Endometrial microvascular endothelial cells (primary cell): Measurements from ENCODE around the gene ATP8A1. TPM values are rescaled to one million over a fixed set of nuclear protein-coding genes. Genes with fewer than 3 reads are reported as not detected.
"Not testable (repeated sequence)": the region's sequence is repeated elsewhere in the genome, so short reads cannot be mapped to it uniquely, and the experiment has no call there.

Experiments
- in situ Hi-C: cut with HindIII; loops from 2 replicates; pipeline ENCODE4 v1.10.0; 2017; ENCODE audit warnings: low sequenced_read_pairs, low pct_unique_long_range_greater_than_20kb; ENCODE audit errors: inconsistent ontology term
- total RNA-seq: library from RNA; depleted of rRNA; stranded (reverse); fragments of >200 nt; gene quantifications from one replicate; pipeline ENCODE4 v1.2.3, GENCODE V29; 2015; ENCODE audit errors: inconsistent ontology term

ATP8A1 gene
- total RNA-seq, 1 donor from 2014 or later: 0.37 TPM

DNA sequence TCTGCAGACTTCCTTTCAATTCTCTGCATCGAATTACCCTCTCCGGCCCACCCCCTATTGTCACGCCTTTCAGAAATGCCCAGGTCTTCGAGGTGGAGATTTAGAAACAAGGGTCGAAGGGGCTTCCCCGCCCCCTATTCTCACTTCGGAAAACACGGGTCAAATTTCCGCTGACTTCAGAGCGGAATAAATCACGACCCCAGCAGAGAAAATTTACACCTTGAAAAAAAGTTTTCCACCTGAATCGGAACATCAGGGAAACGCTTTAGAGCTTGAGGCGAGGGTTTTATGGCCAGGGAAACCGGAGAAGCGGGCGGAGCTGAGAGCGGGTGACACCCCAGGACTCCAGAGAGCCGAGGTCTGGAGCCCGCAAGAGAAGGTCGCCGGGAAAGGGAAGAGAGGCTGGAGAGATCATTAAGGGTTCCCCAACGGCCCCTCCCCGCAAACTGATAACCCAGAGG is 258.0 kb downstream of the ATP8A1 start:
- in situ Hi-C loops: no loop called here

DNA sequence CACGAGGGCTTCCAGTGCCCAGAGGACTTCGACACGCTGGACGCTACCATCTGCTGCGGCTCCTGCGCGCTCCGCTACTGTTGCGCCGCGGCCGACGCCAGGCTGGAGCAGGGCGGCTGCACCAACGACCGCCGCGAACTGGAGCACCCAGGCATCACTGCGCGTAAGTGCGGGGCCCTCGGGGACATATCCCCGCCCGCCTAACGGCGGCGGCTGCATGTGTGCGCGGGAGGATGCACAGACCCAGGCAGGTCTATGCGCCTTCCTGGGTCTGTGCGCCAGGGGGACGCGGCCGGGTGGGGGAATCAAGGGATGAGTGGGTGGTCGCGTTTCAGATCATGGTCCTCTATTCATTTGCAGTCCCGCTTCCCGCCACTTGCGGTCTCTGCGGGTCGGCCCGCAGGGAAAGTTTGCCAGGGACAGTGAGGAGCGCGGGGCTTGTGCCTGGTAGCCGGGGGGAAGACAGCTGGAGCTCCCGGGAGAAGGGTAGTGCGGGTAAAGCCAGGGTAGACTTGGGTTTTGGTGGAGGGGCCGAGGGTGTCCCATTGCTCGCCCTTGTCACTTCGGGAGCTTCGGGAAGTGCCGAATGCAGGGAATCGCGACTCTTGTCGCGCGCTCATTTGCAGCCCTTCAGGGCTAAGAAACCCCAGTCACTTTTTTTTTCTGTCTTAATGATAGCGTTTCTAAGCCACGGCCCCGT is 258.6 kb downstream of the ATP8A1 start:
- in situ Hi-C loops: no loop called here

DNA sequence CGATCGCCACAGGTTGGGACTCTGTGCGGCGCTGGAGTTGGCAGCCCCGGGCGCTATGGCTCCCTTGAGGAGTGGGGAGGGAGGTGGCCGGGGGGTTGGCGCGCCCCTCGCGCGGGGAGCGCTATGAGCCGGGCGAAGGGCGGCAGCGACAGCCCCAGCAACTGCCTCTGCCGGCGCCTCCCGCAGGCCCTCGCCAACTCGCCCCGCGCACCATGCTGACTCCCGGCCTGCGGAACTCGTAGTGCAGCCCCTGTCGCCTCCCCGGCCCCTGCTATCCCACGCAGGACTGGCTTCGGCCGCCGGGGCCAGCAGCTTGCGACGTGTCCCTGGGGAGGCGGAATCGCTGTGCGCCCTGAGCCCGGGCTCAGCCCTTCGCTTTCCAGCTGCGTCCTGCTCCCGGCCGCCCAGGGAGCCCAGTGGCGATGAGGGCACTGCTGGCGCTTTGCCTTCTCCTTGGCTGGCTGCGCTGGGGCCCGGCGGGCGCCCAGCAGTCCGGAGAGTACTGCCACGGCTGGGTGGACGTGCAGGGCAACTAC is 259.2 kb downstream of the ATP8A1 start:
- in situ Hi-C loops: no loop called here

DNA sequence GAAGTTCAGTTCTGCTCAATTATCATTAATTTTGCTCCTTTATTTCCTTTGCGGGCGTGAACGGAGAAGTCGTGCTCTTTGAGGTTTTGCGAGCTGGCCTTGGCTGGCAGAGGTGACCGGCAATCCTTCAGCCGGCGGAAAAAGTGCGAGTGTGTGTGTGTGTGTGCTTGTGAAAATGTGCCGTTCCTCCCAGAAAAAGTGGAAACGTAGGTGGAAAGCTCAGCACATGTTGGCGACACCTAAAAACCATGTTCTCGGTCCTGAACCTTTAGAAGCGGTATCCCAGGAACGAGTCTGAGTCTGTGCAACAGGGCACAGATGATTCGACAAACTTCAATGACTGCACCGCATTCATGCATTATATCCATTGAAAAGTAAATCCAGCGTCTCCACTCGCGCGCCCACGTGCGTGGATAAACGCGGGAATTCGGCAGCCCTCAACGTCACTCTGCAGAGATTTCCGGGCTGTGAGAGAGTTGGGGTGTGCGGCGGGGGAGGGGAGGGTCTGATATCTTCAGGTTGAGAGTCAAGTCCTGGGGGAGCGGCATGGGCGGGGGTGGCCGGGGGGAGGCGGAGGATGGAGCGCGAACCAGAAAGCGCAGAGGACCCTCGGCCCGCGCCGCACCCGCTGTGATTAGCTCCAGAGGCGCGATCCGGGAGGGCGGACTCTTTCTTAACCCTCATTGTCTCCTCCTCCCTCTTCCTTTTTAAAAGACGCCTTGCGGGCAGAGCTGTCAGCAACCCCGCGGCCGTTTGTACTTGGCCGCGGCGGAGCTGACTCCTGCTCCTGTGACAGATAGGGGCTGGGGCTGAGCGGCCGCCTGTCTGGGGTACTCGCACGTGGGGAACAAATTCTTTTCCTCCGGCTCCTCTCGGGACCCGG is 259.9 kb downstream of the ATP8A1 start, which contains the start of gene SHISA3:
Gene SHISA3, plus strand, starts transcription at position 737 of the 883 bp plus-strand sequence. CDS start 569 bp downstream, outside the sequence.
- in situ Hi-C loops: no loop called here

DNA sequence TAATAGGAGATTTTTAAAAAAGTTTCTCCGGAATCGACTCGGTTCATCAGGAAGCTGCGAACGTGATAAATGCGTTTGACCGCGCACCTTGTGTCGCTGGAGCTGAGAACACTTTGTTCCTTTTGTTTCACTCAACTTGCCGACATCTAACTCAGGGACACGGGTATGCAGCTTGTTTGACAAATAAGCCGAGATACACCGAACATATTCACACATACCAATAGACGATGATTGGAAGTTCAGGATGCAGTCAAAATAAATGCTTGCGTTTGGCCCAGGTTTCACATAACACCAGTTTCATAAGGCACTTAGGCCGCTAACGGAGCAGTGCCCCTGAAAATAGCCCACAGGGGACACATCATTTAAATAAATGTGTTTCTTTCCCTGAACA is 260.5 kb downstream of the ATP8A1 start:
- in situ Hi-C loops: no loop called here

DNA sequence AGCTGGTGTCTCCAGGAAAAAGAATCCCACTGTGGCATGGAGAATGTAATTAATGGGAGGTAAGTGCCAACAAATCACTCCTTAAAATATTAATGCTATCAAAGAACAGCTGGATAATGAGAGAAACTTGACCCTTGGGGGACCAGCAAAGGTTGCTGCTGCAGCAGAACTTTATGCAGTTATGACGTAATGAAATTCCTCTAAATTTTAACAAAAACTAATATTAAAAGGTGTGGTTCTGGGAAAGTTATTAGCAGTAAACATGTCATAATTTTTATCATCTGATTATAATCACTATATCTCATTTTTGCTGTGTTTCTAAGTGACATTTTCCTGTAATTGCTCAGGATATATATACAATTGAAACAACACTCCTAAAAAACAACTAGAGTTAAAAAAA is 261.3 kb downstream of the ATP8A1 start:
- in situ Hi-C loops: no loop called here

DNA sequence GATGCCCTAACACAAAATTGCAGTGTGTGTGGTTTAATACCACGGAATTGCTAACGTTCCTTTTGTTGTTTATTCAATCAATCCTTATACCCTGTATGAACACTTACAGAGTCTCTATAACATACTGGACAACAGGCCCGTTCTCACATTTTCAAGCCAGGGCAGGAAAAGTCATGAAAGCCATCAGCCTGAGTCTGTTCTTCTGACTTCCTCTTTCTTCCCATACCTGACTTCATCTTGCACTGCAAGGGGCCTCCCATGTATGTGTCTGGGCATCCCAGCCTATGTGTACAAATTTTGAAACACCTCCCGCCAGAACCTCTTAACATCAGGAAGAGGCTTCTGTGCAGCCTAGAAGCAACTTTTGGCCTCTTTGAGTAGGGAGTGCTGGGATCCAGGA is 264.5 kb downstream of the ATP8A1 start:
- in situ Hi-C loops: no loop called here

DNA sequence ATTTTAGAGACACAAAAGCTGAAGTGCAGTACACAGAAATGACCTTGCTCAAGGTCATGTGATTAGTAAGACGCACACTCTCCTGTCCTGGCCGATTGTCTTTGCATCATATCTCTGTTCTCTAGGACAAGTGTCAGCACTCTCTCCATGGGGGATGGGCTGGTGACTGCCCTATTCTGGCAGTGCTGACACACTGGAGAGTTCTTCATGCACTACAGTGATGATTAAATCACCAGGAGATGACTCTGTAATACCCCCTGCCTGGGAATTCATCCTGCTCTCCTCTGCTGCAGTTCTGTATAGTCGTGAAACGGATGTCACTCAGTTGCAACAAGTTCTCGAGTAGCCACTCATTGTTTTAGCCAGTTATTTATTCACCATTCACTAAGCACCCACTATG is 264.9 kb downstream of the ATP8A1 start:
- in situ Hi-C loops: no loop called here

DNA sequence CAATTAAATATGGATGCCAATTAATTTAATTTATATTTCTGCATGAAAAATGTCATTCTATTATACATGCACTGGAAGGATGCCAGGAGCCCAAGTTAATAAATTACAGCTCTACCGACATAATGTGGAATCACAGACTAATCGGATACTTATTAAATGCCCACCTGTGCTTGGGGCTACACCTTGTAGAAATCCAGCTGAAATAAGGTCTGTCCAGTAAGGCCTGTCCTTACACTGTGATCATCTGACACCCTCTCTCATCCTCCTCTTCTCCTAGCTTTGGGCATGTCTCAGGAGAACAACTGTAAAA is 265.6 kb downstream of the ATP8A1 start:
- in situ Hi-C loops: no loop called here

DNA sequence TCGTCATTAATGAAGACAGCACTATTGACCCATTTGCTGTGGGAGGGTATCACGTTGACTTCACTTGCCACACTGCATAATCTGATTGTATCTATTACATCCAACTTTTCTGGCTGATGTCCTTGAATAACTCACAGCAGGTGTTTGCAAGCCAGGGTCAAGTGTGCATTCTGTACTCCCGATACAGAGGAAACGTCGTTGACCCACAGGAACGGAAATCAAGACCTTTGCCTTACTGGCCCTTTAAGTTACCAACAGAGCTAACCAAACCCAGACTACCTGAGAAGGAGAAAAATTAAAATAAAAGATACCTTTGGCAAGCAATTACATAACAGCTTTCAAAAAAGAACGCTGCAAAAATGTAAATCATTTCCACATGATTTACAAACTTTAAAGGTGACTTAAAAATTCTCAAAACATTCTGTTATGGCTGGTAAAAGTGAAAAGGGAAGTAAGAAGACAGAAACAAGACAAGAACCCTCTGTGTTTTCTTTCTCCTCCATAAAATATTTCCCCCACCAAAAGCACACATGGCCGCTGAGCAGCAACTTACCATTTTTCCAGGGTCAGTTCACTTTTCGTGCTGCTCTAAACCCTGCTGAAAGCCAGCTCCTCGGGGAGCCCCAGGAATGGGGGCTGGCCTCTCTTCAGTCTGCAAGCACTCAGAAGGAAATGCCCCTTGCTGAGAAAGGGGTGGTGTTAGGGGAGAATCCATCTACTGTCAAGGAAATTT is 266.1 kb downstream of the ATP8A1 start:
- in situ Hi-C loops: no loop called here

DNA sequence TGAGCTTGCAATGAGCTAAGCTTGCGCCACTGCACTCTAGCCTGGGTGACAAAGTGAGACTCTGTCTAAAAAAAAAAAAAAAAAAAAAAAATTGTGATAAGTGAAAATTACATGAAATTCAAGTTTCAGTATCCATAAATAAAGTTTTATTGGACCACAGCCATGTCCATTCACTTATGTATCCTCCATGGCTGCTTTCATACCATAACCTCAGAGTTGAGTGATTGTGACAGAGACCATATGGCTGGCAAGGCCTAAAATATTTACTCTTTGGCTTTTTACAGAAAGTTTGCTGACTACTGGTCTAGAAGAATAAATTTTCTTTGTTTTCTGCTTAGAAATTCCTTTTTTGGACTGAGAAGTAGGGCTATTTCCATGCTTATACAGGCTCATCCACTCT is 271.4 kb downstream of the ATP8A1 start:
- in situ Hi-C loops: no loop called here

DNA sequence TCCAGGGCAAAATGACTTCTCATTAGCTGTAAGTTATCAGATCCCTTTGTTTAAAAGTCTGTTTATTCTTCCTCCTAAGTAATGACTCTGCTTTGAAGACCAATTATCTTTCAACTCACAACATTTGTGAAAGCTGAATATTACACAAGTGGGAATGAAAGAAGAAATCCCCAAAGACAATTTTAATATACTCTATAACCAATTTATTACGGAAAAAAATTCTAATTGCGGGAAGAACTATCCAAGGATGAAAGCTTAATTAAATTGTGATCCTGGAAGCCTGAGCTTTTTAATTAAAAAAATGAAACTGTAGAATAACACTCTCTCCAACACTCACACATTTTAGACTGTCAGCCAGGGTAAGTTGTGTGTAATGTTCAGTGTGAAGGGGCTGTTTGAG is 275.2 kb downstream of the ATP8A1 start:
- in situ Hi-C loops: no loop called here

DNA sequence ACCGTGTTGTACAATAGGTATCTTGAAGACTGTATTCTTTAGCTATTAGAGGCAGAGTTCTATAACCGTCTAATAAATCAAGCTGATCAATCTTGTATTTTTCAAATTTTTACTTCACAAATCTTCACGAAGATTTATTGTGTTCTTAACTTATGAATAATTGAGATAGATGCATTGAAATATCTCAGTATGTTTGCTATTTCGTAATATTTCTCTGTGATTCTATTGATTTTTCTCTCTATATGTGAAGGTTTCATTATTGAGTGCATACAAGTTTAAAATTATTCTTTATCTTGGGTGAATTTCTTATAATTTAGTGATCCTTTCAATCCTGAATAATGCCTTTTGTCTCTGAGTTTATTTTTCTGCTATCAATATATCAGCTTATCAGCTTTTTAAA is 279.4 kb downstream of the ATP8A1 start:
- in situ Hi-C loops: no loop called here

DNA sequence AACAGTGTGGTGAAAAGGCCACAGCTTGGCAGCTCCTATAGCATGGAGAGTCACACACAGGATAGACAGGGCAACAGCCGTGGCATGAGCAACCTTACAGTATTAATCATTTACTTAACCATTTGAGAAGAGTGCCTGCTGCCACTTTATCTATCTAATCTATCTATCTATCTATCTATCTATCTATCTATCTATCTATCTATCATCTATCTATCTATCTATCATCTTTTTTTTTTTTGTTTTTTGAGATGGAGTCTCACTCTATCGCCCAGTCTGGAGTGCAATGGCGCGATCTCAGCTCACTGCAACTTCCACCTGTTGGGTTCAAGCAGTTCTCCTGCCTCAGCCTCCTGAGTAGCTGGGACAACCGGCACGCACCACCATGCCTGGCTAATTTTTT is 284.6 kb downstream of the ATP8A1 start:
- in situ Hi-C loops: not testable (repeated sequence)

DNA sequence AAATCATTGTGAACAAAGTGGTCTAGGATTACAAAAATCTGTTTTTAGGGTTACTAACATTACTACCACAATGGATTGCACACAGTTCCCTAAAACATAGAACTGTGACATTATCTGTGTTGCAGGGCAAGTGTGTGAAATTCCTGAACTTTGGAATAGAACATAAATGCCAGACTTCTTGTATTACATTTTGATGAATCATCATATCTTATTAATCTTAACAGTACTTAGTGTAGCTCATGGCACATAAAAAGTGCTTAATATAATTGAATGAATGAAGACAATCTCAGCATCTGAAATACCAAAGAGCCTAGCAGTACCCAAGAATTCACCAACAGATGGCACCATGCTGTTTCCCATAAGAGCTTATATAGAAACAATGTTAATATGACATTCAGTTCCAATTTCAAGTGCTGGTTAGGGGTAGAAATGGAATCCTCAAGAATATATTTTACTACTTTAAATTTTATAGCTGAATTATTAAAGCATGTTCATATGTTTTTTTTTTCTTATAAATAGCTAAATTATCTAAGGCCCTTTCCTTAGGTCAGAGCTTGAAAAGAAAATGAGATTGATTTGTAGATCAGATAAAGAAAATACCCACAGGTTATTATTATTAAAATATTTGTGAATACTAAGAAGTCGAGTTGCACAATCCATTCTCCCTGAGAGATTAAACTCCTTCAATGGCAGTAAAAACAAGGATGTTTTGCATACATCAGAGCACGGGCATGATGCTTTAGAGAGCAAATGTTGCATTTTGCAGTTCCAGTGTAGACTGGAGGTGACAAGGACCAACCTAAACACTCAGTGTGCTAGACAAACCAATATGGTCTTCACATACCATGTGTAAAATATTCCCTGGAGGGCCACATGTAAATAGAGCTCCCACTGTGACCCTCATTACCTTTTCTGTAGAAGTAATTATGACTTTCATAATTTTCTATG is 285.3 kb downstream of the ATP8A1 start:
- in situ Hi-C loops: no loop called here

DNA sequence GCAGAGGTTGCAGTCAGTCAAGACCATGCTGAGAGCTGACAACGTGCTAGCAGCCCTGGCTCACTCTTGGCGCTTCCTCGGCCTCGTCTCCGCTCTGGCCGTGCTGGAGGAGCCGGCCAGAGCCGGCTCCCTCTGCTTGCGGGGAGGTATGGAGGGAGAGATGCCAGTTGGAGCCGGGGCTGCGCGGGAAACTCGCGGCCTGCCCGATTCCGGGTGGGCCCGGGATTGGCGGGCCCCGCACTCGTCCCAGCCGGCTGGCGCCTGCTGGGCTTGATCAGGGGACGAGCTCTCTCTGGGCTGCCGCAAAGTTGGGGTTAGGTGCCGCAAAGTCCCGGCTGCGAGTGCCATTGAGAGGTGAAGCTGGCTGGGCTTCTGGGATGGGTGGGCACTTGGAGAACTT is 287.4 kb downstream of the ATP8A1 start:
- in situ Hi-C loops: no loop called here

DNA sequence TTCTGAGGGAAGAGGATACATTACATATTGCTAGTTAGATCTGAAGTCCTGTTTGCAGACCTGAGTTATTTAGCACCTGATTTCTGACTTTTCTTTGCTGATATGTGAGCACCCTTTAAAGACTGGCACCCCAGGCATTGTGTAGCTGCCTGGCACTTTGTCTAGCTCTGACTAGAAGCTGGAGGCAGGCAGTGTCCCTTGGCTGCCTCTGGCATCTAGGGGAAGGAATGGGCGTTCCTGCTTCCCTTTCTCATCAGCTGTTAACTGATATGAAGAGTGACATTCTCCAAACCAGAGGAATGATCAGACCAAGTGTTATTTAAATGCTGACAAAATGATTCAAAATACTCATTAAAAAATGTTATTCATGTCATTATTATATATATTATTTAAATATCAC is 289.9 kb downstream of the ATP8A1 start:
- in situ Hi-C loops: no loop called here

DNA sequence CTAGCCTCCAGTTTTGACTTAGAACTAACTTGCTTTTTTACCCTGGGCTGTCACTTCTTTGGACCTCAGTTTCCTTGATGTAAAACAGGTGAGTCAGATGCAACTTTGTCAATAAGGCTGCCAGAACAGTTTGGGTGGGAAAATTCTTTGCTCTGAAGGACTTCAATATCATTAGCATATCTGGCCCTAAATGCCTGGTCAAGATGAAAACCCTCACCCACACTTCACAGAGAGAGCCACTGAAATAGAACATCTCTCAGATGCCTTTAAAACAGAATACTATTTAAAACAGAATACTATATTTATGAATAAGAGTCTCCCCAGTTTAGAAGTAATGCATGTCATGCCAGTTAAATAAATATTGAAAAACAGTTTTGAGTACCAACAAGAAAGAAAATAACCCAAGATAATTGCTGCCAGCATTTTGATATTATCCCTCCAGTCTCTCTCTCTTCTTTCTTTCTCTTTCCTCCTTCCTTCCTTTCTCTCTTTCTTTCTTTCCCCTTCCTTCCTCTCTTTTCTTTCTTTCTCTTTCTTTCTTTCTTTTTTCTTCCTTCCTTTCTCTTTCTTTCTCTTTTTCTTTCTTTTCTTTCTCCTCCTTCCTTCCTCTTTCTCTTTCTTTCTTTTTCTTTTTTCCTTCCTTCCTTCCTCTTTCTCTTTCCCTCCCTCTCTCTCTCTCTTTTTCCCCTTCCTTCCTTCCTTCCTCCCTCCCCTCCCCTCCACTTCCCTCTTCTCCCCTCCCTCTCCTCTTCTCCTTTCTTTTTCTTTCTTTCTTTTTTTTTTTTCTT is 292.4 kb downstream of the ATP8A1 start:
- in situ Hi-C loops: no loop called here
